SKM-1 treated with dmso at 0.1 percent for 144 hours (cell line): ENCODE data around the gene LNP1.
A peak's percentile ranks its signal among the peaks of the same experiment; 100 is the strongest.
"Not testable (repeated sequence)": the region's sequence is repeated elsewhere in the genome, so short reads cannot be mapped to it uniquely, and the experiment has no call there.

Experiments used
- DNase-seq: peaks from one replicate; lab custom pipeline; 2025; ENCODE audit not compliant: unreplicated experiment; lab: John Stamatoyannopoulos, UW

Gene LNP1

GRCh38 chr3:100471444-100471843 is 70.1 kb downstream of the LNP1 start:
- no peak for DNase-seq

- DNase-seq, result not testable (repeated sequence)
These were observed 76.6 kb downstream of the LNP1 start for GRCh38 chr3:100477851-100478360.

GRCh38 chr3:100478521-100478920 is 77.2 kb downstream of the LNP1 start:
- not testable (repeated sequence) for DNase-seq

- no peak for DNase-seq
These were observed 78.7 kb downstream of the LNP1 start for GRCh38 chr3:100480081-100480480.

- no peak for DNase-seq
These were observed 80.8 kb downstream of the LNP1 start for GRCh38 chr3:100482176-100482575.

- no peak for DNase-seq
These were observed 82.2 kb downstream of the LNP1 start for GRCh38 chr3:100483529-100483928.

- no peak for DNase-seq
These were observed 85.5 kb downstream of the LNP1 start for GRCh38 chr3:100486808-100487207.

- DNase-seq, result no peak
These were observed 87.8 kb downstream of the LNP1 start for GRCh38 chr3:100489118-100489517.

- peak; percentile 75 for DNase-seq
These were observed 91.0 kb downstream of the LNP1 start, which contains the start of gene TMEM45A for GRCh38 chr3:100492059-100493006. Gene TMEM45A, plus strand, starts transcription at chr3:100492619. Its CDS starts 62,593 bp downstream, at chr3:100555212.

- DNase-seq, result peak; percentile 25
These were observed 95.4 kb downstream of the LNP1 start for GRCh38 chr3:100496711-100497261.

GRCh38 chr3:100499651-100500050 is 98.3 kb downstream of the LNP1 start:
- DNase-seq, result no peak

- no peak for DNase-seq
These were observed 99.1 kb downstream of the LNP1 start for GRCh38 chr3:100500320-100500880.

- peak; percentile 47 for DNase-seq
These were observed 102.1 kb downstream of the LNP1 start for GRCh38 chr3:100503448-100503847.
